Smooth muscle cell (in vitro differentiated cells): ENCODE measurements around the gene PAQR9. TPM values are rescaled to one million over a fixed set of nuclear protein-coding genes. Genes with fewer than 3 reads are reported as not detected.

Experiments
- DNase-seq: peaks from one replicate; lab custom pipeline; 2025; ENCODE audit not compliant: unreplicated experiment; lab: John Stamatoyannopoulos, UW
- H2AFZ ChIP-seq: fragments of 200-600 bp; sonication (generic); 2 replicates; pipeline ENCODE4 v1.6.0; 2016; ENCODE audit warnings: antibody characterized with exemption, low read depth, mild to moderate bottlenecking
- H3F3A ChIP-seq: fragments of 200-600 bp; sonication (generic); 2 replicates; pipeline ENCODE4 v1.6.0; 2017; ENCODE audit warnings: antibody characterized with exemption, low read depth
- H3K27ac ChIP-seq: fragments of 200-600 bp; sonication (generic); 2 replicates; pipeline ENCODE4 v1.5.1; 2016; ENCODE audit warnings: low read depth, mild to moderate bottlenecking
- H3K27me3 ChIP-seq: fragments of 200-600 bp; sonication (generic); 2 replicates; pipeline ENCODE4 v1.6.1; 2016; ENCODE audit warnings: low read depth, mild to moderate bottlenecking
- H3K36me3 ChIP-seq: fragments of 200-600 bp; sonication (generic); 2 replicates; pipeline ENCODE4 v1.5.1; 2016; ENCODE audit warnings: low read depth
- H3K4me1 ChIP-seq: fragments of 200-600 bp; sonication (generic); 2 replicates; pipeline ENCODE4 v1.5.1; 2016; ENCODE audit warnings: low read depth
- H3K4me2 ChIP-seq: fragments of 200-600 bp; sonication (generic); 2 replicates; pipeline ENCODE4 v1.6.0; 2016; ENCODE audit warnings: mild to moderate bottlenecking
- H3K4me3 ChIP-seq: fragments of 200-600 bp; sonication (generic); 2 replicates; pipeline ENCODE4 v1.5.1; 2016; ENCODE audit warnings: mild to moderate bottlenecking
- H3K79me2 ChIP-seq: fragments of 200-600 bp; sonication (generic); 2 replicates; pipeline ENCODE4 v1.6.0; 2016; ENCODE audit warnings: low read depth, mild to moderate bottlenecking
- H3K9ac ChIP-seq: fragments of 200-600 bp; sonication (generic); 2 replicates; pipeline ENCODE4 v1.6.0; 2016; ENCODE audit warnings: low read depth
- H3K9me3 ChIP-seq: fragments of 200-600 bp; sonication (generic); replicated peaks from 2 replicates; pipeline ENCODE4 v1.5.1; 2016; ENCODE audit warnings: low read depth
- H4K20me1 ChIP-seq: fragments of 200-600 bp; sonication (generic); 2 replicates; pipeline ENCODE4 v1.6.0; 2016; ENCODE audit warnings: low read depth
- WGBS: methylation state at CpG from one replicate; pipeline ENCODE4 v1.1.7; 2016; ENCODE audit warnings: low lambda C conversion rate; 5-methylcytosine and 5-hydroxymethylcytosine counted together
- polyA plus RNA-seq: library from polyadenylated mRNA; unstranded; fragments of >200 nt; fragmentation: Nextera tagmentation; extraction: Ambion mirVana; gene quantifications from 2 replicates; pipeline ENCODE4 v1.2.1, GENCODE V29; 2016
- total RNA-seq: library from RNA; depleted of rRNA; stranded (reverse); fragments of >200 nt; gene quantifications from 2 replicates; pipeline ENCODE4 v1.2.3, GENCODE V29; 2014
- TF ChIP-seq, protein P1 (sequence below): fragments of 200-600 bp; sonication (generic); IDR thresholded peaks from 2 replicates; pipeline ENCODE4 v1.5.1; 2017; ENCODE audit warnings: borderline replicate concordance, mild to moderate bottlenecking, antibody characterized with exemption; ENCODE audit not compliant: insufficient read depth, poor library complexity, severe bottlenecking

Gene PAQR9
- total and polyA plus RNA-seq, 2 experiments from 2014 or later = 0.13 to 1.0 TPM

DNA sequence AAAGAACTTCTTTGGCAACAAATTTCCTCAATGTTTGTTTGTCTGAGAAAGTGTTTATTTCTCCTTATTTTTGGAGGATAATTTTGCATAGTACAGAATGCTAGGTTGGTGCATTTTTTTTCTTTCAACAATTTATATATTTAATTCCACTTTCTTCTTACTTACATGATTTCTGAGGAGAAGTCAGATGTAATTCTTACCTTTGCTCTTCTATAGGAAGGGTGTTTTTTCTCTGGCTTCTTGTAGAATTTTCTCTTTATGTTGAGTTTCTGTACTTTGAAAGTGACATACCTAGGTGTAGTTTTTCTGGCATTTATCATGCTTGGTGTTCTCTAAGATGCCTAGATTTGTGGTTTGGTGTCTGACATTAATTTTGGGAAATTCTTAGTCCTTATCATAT lies 39.8 kb downstream of the PAQR9 start:
- H3K4me2 ChIP-seq = no peak overlapping the region
- H3K27me3 ChIP-seq = no peaks in the 10 kb centered on the region
- H2AFZ ChIP-seq = no peak overlapping the region
- H3K9me3 ChIP-seq = no peaks in the 10 kb centered on the region
- no peaks in the 10 kb centered on the region for H3F3A ChIP-seq
- H3K9ac ChIP-seq = no peak overlapping the region
- TF ChIP-seq, protein P1, sequence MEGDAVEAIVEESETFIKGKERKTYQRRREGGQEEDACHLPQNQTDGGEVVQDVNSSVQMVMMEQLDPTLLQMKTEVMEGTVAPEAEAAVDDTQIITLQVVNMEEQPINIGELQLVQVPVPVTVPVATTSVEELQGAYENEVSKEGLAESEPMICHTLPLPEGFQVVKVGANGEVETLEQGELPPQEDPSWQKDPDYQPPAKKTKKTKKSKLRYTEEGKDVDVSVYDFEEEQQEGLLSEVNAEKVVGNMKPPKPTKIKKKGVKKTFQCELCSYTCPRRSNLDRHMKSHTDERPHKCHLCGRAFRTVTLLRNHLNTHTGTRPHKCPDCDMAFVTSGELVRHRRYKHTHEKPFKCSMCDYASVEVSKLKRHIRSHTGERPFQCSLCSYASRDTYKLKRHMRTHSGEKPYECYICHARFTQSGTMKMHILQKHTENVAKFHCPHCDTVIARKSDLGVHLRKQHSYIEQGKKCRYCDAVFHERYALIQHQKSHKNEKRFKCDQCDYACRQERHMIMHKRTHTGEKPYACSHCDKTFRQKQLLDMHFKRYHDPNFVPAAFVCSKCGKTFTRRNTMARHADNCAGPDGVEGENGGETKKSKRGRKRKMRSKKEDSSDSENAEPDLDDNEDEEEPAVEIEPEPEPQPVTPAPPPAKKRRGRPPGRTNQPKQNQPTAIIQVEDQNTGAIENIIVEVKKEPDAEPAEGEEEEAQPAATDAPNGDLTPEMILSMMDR = no peak
- no peak overlapping the region for H3K27ac ChIP-seq
- no peaks in the 10 kb centered on the region for H3K36me3 ChIP-seq
- no peaks in the 10 kb centered on the region for H3K4me1 ChIP-seq
- H3K79me2 ChIP-seq = no peaks in the 10 kb centered on the region
- DNase-seq = no peak
- no peak overlapping the region for H3K4me3 ChIP-seq
- no peaks in the 10 kb centered on the region for H4K20me1 ChIP-seq

DNA sequence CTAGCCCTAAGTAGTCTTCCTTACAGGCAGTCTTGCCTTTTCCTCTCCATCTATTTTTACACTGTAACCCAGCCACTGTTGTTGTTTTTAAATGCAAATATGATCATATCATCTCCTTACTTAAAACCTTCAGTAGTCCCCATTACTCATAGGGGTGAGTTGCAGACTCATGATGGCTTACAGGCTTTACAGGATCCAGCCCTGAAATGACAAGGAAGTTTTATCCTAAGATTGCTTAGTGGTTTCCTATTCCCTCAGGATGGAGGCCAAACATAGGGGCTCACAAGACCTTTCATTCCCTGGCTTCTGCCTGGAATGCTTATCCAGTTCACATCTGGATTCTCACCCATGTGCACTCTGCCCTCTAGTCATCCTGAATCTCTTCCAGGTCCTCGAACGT lies 46.9 kb downstream of the PAQR9 start:
- Histone ChIP-seq H3K4me1 (no peaks in the 10 kb centered on the region), H3K36me3 (no peaks in the 10 kb centered on the region), H3F3A (no peaks in the 10 kb centered on the region), H3K79me2 (no peaks in the 10 kb centered on the region), H3K9ac (no peak overlapping the region), H3K27me3 (no peaks in the 10 kb centered on the region), H4K20me1 (no peaks in the 10 kb centered on the region), H3K4me2 (peak overlapping the region; percentile 41), H2AFZ (no peak overlapping the region), H3K9me3 (no peaks in the 10 kb centered on the region), H3K4me3 (no peak overlapping the region), H3K27ac (peak overlapping the region; percentile 21)
- 81% methylated on average over 2 of the region's 2 CpGs for WGBS
- TF ChIP-seq, protein P1 = no peak
- no peak for DNase-seq

DNA sequence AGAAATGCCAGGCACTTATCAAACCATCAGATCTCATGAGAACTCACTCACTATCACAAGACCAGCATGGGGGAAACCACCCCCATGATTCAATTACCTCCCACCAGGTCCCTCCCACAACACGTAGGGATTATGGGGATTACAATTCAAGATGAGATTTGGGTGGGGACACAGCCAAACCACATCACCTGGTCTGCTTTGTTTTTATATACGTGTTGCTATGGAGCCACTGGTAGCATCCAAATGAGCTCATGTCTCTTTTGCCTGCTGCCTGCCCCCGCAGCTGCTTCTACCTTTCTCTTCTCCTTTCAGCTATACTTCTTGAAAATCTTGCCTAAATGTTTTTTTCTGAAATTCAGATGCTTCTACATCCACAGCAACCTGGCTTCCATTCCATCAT lies 47.8 kb downstream of the PAQR9 start:
- no peaks in the 10 kb centered on the region for H3K4me1 ChIP-seq
- H2AFZ ChIP-seq = no peak overlapping the region
- WGBS = 83% methylated on average over 3 of the region's 3 CpGs
- TF ChIP-seq, protein P1 = no peak
- no peaks in the 10 kb centered on the region for H3K79me2 ChIP-seq
- no peaks in the 10 kb centered on the region for H4K20me1 ChIP-seq
- no peak for DNase-seq
- no peak overlapping the region for H3K9ac ChIP-seq
- no peaks in the 10 kb centered on the region for H3F3A ChIP-seq
- no peaks in the 10 kb centered on the region for H3K36me3 ChIP-seq
- H3K27me3 ChIP-seq = no peaks in the 10 kb centered on the region
- no peak overlapping the region for H3K4me3 ChIP-seq
- no peak overlapping the region for H3K4me2 ChIP-seq
- no peaks in the 10 kb centered on the region for H3K9me3 ChIP-seq
- H3K27ac ChIP-seq = no peak overlapping the region

DNA sequence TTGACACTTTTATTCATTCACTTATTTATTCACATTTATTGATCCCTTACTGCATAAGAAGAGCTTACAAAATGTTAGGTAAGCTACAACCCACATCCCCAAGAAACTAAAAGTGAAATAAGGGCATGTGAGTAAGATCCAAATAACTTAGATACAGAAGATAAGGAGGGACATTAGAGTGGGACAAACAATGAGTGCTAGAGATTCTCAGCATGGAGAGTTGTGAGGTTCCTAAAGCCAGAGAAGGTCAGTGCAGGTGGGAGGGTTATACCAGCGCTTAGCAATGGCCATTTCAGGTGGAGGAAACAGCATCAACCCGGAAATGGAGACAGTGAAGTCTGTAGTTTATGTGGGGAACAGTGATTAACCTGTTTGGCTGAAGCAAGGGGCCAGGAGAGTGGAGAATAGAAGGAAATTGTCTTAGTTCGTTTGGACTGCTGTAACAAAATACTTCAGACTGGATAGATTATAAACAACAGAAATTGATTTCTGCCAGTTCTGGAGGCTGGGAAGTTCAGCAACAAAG lies 49.1 kb downstream of the PAQR9 start:
- Histone ChIP-seq H3K27ac (no peak overlapping the region), H3K27me3 (no peaks in the 10 kb centered on the region), H3K9me3 (no peaks in the 10 kb centered on the region), H3K4me2 (no peak overlapping the region), H3K36me3 (no peaks in the 10 kb centered on the region), H2AFZ (no peak overlapping the region), H3K4me3 (no peak overlapping the region), H3K9ac (no peak overlapping the region), H3K79me2 (no peaks in the 10 kb centered on the region), H3K4me1 (no peaks in the 10 kb centered on the region), H4K20me1 (no peaks in the 10 kb centered on the region), H3F3A (no peaks in the 10 kb centered on the region)
- TF ChIP-seq, protein P1 = no peak
- 69% methylated on average over 3 of the region's 3 CpGs for WGBS
- no peak for DNase-seq
